ENCODE data around the gene TNFRSF21.
A peak's percentile ranks its signal among the peaks of the same experiment; 100 is the strongest.
"Not testable (repeated sequence)": the region's sequence is repeated elsewhere in the genome, so short reads cannot be mapped to it uniquely, and the experiment has no call there.

TNFRSF21 gene

GRCh38 chr6:47334334-47334733 lies 24.6 kb upstream of the TNFRSF21 start:
- H3K4me3 ChIP-seq (ENCODE audit: low read depth, low read length), result no peak overlapping the region
- no peak for TF ChIP-seq MAX (IDR thresholded peaks at IDR 0.05; ENCODE audit: low read depth, low read length)
- no peak for TF ChIP-seq MYC (IDR thresholded peaks at IDR 0.05; ENCODE audit: low read depth, low read length)
- TF ChIP-seq POLR2A (IDR thresholded peaks at IDR 0.05; ENCODE audit: extremely low read depth, insufficient read length), result no peak
- TF ChIP-seq CTCF (IDR thresholded peaks at IDR 0.05; ENCODE audit: low read depth, low read length), result no peak
- no peak for DNase-seq (ENCODE audit: low read depth)

- not testable (repeated sequence) for DNase-seq (ENCODE audit: low read depth); H3K4me3 ChIP-seq (ENCODE audit: low read depth, low read length)
Measured at GRCh38 chr6:47328606-47329005, 18.9 kb upstream of the TNFRSF21 start.

- H3K4me3 ChIP-seq (ENCODE audit: low read depth, low read length); DNase-seq (ENCODE audit: low read depth): not testable (repeated sequence)
Measured at GRCh38 chr6:47328139-47328538, 18.4 kb upstream of the TNFRSF21 start.

GRCh38 chr6:47323887-47324286 lies 14.2 kb upstream of the TNFRSF21 start:
- DNase-seq (ENCODE audit: low read depth), result no peak
- no peak overlapping the region for H3K4me3 ChIP-seq (ENCODE audit: low read depth, low read length)
- TF ChIP-seq MYC (IDR thresholded peaks at IDR 0.05; ENCODE audit: low read depth, low read length) (no peak), CTCF (IDR thresholded peaks at IDR 0.05; ENCODE audit: low read depth, low read length) (no peak), POLR2A (IDR thresholded peaks at IDR 0.05; ENCODE audit: extremely low read depth, insufficient read length) (no peak), MAX (IDR thresholded peaks at IDR 0.05; ENCODE audit: low read depth, low read length) (no peak)

GRCh38 chr6:47323321-47323720 lies 13.6 kb upstream of the TNFRSF21 start:
- no peak overlapping the region for H3K4me3 ChIP-seq (ENCODE audit: low read depth, low read length)
- DNase-seq (ENCODE audit: low read depth), result no peak
- TF ChIP-seq POLR2A (IDR thresholded peaks at IDR 0.05; ENCODE audit: extremely low read depth, insufficient read length) (no peak), CTCF (IDR thresholded peaks at IDR 0.05; ENCODE audit: low read depth, low read length) (no peak), MAX (IDR thresholded peaks at IDR 0.05; ENCODE audit: low read depth, low read length) (no peak), MYC (IDR thresholded peaks at IDR 0.05; ENCODE audit: low read depth, low read length) (no peak)

GRCh38 chr6:47321577-47321976 lies 11.9 kb upstream of the TNFRSF21 start:
- peak; percentile 28 for DNase-seq (ENCODE audit: low read depth)
- TF ChIP-seq CTCF (IDR thresholded peaks at IDR 0.05; ENCODE audit: low read depth, low read length) (no peak), MYC (IDR thresholded peaks at IDR 0.05; ENCODE audit: low read depth, low read length) (no peak), MAX (IDR thresholded peaks at IDR 0.05; ENCODE audit: low read depth, low read length) (no peak), POLR2A (IDR thresholded peaks at IDR 0.05; ENCODE audit: extremely low read depth, insufficient read length) (no peak)

GRCh38 chr6:47319867-47320266 lies 10.2 kb upstream of the TNFRSF21 start:
- DNase-seq (ENCODE audit: low read depth), result no peak
- no peak overlapping the region for H3K4me3 ChIP-seq (ENCODE audit: low read depth, low read length)
- TF ChIP-seq MAX (IDR thresholded peaks at IDR 0.05; ENCODE audit: low read depth, low read length) (no peak), CTCF (IDR thresholded peaks at IDR 0.05; ENCODE audit: low read depth, low read length) (no peak), MYC (IDR thresholded peaks at IDR 0.05; ENCODE audit: low read depth, low read length) (no peak), POLR2A (IDR thresholded peaks at IDR 0.05; ENCODE audit: extremely low read depth, insufficient read length) (no peak)

More at GRCh38 chr6:47321577-47321976, 11.9 kb upstream of the TNFRSF21 start:
- no peak overlapping the region for H3K4me3 ChIP-seq (ENCODE audit: low read depth, low read length)

Measured in NB4 (cell line).